Cerebellar cortex (tissue), 1 donor: ENCODE measurements around the gene FRMD4B.
"Not testable (repeated sequence)": the region's sequence is repeated elsewhere in the genome, so short reads cannot be mapped to it uniquely, and the experiment has no call there.

ENCODE experiments used
- DNase-seq: peaks from one replicate; pipeline ENCODE4 v3.0.0-alpha.2; 2015; ENCODE audit warnings: low spot score

FRMD4B gene

GRCh38 chr3:69240651-69241568 lies 145.0 kb downstream of the FRMD4B start:
- DNase-seq: no peak

GRCh38 chr3:69239063-69239462 lies 146.8 kb downstream of the FRMD4B start:
- DNase-seq: no peak

GRCh38 chr3:69236812-69237707 lies 148.8 kb downstream of the FRMD4B start:
- peak; percentile 12 for DNase-seq

GRCh38 chr3:69235882-69236281 lies 150.0 kb downstream of the FRMD4B start:
- no peak for DNase-seq

- not testable (repeated sequence) for DNase-seq
These were observed 150.7 kb downstream of the FRMD4B start for GRCh38 chr3:69235227-69235626.

GRCh38 chr3:69232482-69232881 lies 153.4 kb downstream of the FRMD4B start:
- no peak for DNase-seq

- DNase-seq: no peak
These were observed 153.9 kb downstream of the FRMD4B start for GRCh38 chr3:69231929-69232440.

GRCh38 chr3:69226071-69226470 lies 159.8 kb downstream of the FRMD4B start:
- DNase-seq: no peak

GRCh38 chr3:69219101-69219708 lies 166.7 kb downstream of the FRMD4B start:
- no peak for DNase-seq

GRCh38 chr3:69218079-69218478 lies 167.8 kb downstream of the FRMD4B start:
- no peak for DNase-seq

- no peak for DNase-seq
These were observed 168.9 kb downstream of the FRMD4B start for GRCh38 chr3:69216981-69217380.

- no peak for DNase-seq
These were observed 171.6 kb downstream of the FRMD4B start for GRCh38 chr3:69214241-69214640.

- no peak for DNase-seq
These were observed 173.3 kb downstream of the FRMD4B start for GRCh38 chr3:69212411-69213160.

- DNase-seq: no peak
These were observed 175.7 kb downstream of the FRMD4B start for GRCh38 chr3:69210068-69210730.

GRCh38 chr3:69209413-69209812 lies 176.5 kb downstream of the FRMD4B start:
- DNase-seq: no peak

- no peak for DNase-seq
These were observed 178.9 kb downstream of the FRMD4B start for GRCh38 chr3:69207031-69207430.

- DNase-seq: no peak
These were observed 180.5 kb downstream of the FRMD4B start for GRCh38 chr3:69205385-69205784.

- no peak for DNase-seq
These were observed 181.5 kb downstream of the FRMD4B start for GRCh38 chr3:69204315-69204957.

- no peak for DNase-seq
These were observed 182.1 kb downstream of the FRMD4B start for GRCh38 chr3:69203631-69204314.

GRCh38 chr3:69201658-69202057 lies 184.2 kb downstream of the FRMD4B start:
- no peak for DNase-seq
